Liver (tissue), 9 donors: ENCODE data around the gene PPP2CA. TPM values are rescaled to one million over a fixed set of nuclear protein-coding genes. Genes with fewer than 3 reads are reported as not detected.

Experiments
- DNase-seq: peaks from one replicate; pipeline ENCODE4 v3.0.0-alpha.2; 2017; ENCODE audit warnings: low spot score
- H3K27ac ChIP-seq, 2 donors: one replicate each; pipeline ENCODE4 v1.7.0; 2013; ENCODE audit warnings: inconsistent platforms in 2 of 2, low read length in 2 of 2, control low read depth in 1 of 2, low read depth in 1 of 2, mild to moderate bottlenecking in 1 of 2
- H3K27me3 ChIP-seq, 4 donors: one replicate each; pipeline versions ENCODE4 v1.6.1 to v1.7.0; 2013; ENCODE audit warnings: low read length in 3 of 4, inconsistent platforms in 1 of 4, mild to moderate bottlenecking in 1 of 4, moderate library complexity in 1 of 4; ENCODE audit not compliant: control insufficient read depth in 4 of 4, insufficient read depth in 4 of 4
- H3K36me3 ChIP-seq, 4 donors: one replicate each; pipeline versions ENCODE4 v1.6.1 to v1.7.0; 2013; ENCODE audit warnings: low read length in 3 of 4, mild to moderate bottlenecking in 3 of 4, low read depth in 1 of 4, moderate library complexity in 1 of 4; ENCODE audit not compliant: control insufficient read depth in 4 of 4, insufficient read depth in 3 of 4
- H3K4me1 ChIP-seq, 4 donors: one replicate each; pipeline versions ENCODE4 v1.6.1 to v1.7.0; 2013; ENCODE audit warnings: low read length in 3 of 4, mild to moderate bottlenecking in 3 of 4, moderate library complexity in 1 of 4; ENCODE audit not compliant: control insufficient read depth in 4 of 4, insufficient read depth in 4 of 4
- H3K4me3 ChIP-seq, 3 donors: one replicate each; pipeline versions ENCODE4 v1.6.1 to v1.7.0; 2013; ENCODE audit warnings: low read length in 3 of 3, control low read depth in 1 of 3, low read depth in 1 of 3, mild to moderate bottlenecking in 1 of 3
- H3K9ac ChIP-seq, 2 donors: one replicate each; pipeline ENCODE4 v1.7.0; 2013; ENCODE audit warnings: low read length in 2 of 2, mild to moderate bottlenecking in 2 of 2, moderate library complexity in 2 of 2, control low read depth in 1 of 2, low read depth in 1 of 2
- H3K9me3 ChIP-seq, 4 donors: one replicate each; pipeline versions ENCODE4 v1.6.1 to v1.7.0; 2013; ENCODE audit warnings: low read length in 3 of 4; ENCODE audit not compliant: control insufficient read depth in 4 of 4
- ATF3 ChIP-seq: IDR thresholded peaks from 2 replicates; pipeline ENCODE4 v1.6.1; 2016; ENCODE audit warnings: antibody characterized with exemption
- EGR1 ChIP-seq, 2 donors: IDR thresholded peaks; 2 replicates each; pipeline ENCODE4 v1.6.1; 2016 to 2018; ENCODE audit warnings: antibody characterized with exemption in 2 of 2, low read depth in 2 of 2
- FOXA1 ChIP-seq: IDR thresholded peaks from 2 replicates; pipeline ENCODE4 v1.6.1; 2016; ENCODE audit warnings: antibody characterized with exemption
- FOXA2 ChIP-seq: IDR thresholded peaks from 2 replicates; pipeline ENCODE4 v1.6.1; 2016; ENCODE audit warnings: antibody characterized with exemption
- GABPA ChIP-seq, 2 donors: IDR thresholded peaks in 1 of 2; conservative IDR thresholded peaks in 1 of 2; 2 replicates each; pipeline ENCODE4 v1.6.1; 2016; ENCODE audit warnings: antibody characterized with exemption in 2 of 2, mild to moderate bottlenecking in 1 of 2, moderate library complexity in 1 of 2
- HNF4A ChIP-seq, 2 donors: conservative IDR thresholded peaks; 2 replicates each; pipeline ENCODE4 v1.6.1; 2016; ENCODE audit warnings: antibody characterized with exemption in 2 of 2, mild to moderate bottlenecking in 2 of 2
- HNF4G ChIP-seq: IDR thresholded peaks from 2 replicates; pipeline ENCODE4 v1.6.1; 2016; ENCODE audit warnings: antibody characterized with exemption
- JUND ChIP-seq, 2 donors: IDR thresholded peaks; 2 replicates each; pipeline ENCODE4 v1.6.1; 2016; ENCODE audit warnings: antibody characterized with exemption in 2 of 2
- MAX ChIP-seq: IDR thresholded peaks from 2 replicates; pipeline ENCODE4 v1.6.1; 2016; ENCODE audit warnings: antibody characterized with exemption
- NR2F2 ChIP-seq: IDR thresholded peaks from 2 replicates; pipeline ENCODE4 v1.6.1; 2016; ENCODE audit warnings: antibody characterized with exemption
- RAD21 ChIP-seq, 2 donors: IDR thresholded peaks; 2 replicates each; pipeline ENCODE4 v1.6.1; 2016; ENCODE audit warnings: antibody characterized with exemption in 2 of 2, mild to moderate bottlenecking in 2 of 2
- REST ChIP-seq: IDR thresholded peaks from 2 replicates; pipeline ENCODE4 v1.6.1; 2016; ENCODE audit warnings: antibody characterized with exemption, mild to moderate bottlenecking
- RXRA ChIP-seq, 2 donors: IDR thresholded peaks; 2 replicates each; pipeline ENCODE4 v1.6.1; 2017 to 2018; ENCODE audit warnings: antibody characterized with exemption in 2 of 2, mild to moderate bottlenecking in 1 of 2
- SP1 ChIP-seq: IDR thresholded peaks from 2 replicates; pipeline ENCODE4 v1.6.1; 2018; ENCODE audit warnings: antibody characterized with exemption, mild to moderate bottlenecking
- TAF1 ChIP-seq: conservative IDR thresholded peaks from 2 replicates; pipeline ENCODE4 v1.6.1; 2016; ENCODE audit warnings: antibody characterized with exemption, mild to moderate bottlenecking
- YY1 ChIP-seq: IDR thresholded peaks from 2 replicates; pipeline ENCODE4 v1.6.1; 2016; ENCODE audit warnings: antibody characterized with exemption, mild to moderate bottlenecking
- WGBS: extraction: QIAGEN DNeasy Blood & Tissue Kit; methylation state at CpG from one replicate; pipeline ENCODE4 v1.1.7; 2013; 5-methylcytosine and 5-hydroxymethylcytosine counted together
- polyA plus RNA-seq, 2 donors: library from polyadenylated mRNA; stranded (reverse) in 1 of 2; unstranded in 1 of 2; fragments of 200-250 nt in 1 of 2; fragments of >200 nt in 1 of 2; fragmentation: Nextera tagmentation in 1 of 2; extraction: Ambion mirVana in 1 of 2; gene quantifications; one replicate each; pipeline versions ENCODE4 v1.2.1 to v1.2.3, GENCODE V29; 2013 to 2015
- total RNA-seq, 2 donors: library from RNA; depleted of rRNA; stranded (reverse); fragments of >200 nt; gene quantifications; one replicate each; pipeline ENCODE4 v1.2.3, GENCODE V29; 2014
- TF ChIP-seq, protein P1 (sequence below): IDR thresholded peaks from 2 replicates; pipeline ENCODE4 v1.6.1; 2016; ENCODE audit warnings: antibody characterized with exemption
- TF ChIP-seq, protein P2 (sequence below): fragments of 150-350 bp; IDR thresholded peaks from 2 replicates; pipeline ENCODE4 v1.5.1; 2017; ENCODE audit warnings: improper control_type of control experiment, low read depth, low read length; ENCODE audit not compliant: missing input control
- donor health status: healthy.
- donor health status: healthy.
- donor health status: healthy.
- donor health status: healthy.
- donor health status: healthy.

The PPP2CA gene
- total and polyA plus RNA-seq, 4 donors = 43.3 to 71.6 (median 55.1) TPM

DNA sequence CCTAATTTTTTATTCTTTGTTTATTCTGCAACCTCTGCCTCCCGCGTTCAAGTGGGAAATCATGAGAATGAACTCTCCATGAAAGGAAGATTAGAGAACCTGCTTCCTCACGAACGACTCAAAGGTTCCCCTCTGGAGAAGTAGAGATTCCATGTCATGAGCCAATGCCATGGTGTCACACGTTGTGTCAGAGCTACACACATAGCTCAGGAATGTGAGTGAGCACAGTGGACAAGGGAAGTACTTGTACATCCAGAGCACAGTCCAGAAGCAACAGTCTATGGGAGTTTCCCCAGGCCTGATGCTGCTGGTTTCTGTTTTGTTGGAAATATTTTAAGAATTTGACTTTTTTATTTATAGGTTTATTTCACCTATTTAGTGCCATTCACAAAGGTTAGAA is 26.8 kb upstream of the PPP2CA start (continued):
- TF ChIP-seq RAD21 (IDR thresholded peaks at IDR 0.05) = no peak

- Histone ChIP-seq H3K27ac (no peak overlapping the region), H3K9me3 (no peaks in the 10 kb centered on the region), H3K9ac (no peak overlapping the region), H3K4me3 (no peak overlapping the region), H3K27me3 (no peaks in the 10 kb centered on the region), H3K36me3 (no peaks in the 10 kb centered on the region), H3K4me1 (no peaks in the 10 kb centered on the region)
- WGBS = 64% methylated on average over 3 of the region's 3 CpGs
- DNase-seq = no peak
- TF ChIP-seq SP1 (no peak), RAD21 (IDR thresholded peaks at IDR 0.05) (no peak)
Measured at GRCh38 chr5:134250949-134251348, 25.1 kb upstream of the PPP2CA start.

DNA sequence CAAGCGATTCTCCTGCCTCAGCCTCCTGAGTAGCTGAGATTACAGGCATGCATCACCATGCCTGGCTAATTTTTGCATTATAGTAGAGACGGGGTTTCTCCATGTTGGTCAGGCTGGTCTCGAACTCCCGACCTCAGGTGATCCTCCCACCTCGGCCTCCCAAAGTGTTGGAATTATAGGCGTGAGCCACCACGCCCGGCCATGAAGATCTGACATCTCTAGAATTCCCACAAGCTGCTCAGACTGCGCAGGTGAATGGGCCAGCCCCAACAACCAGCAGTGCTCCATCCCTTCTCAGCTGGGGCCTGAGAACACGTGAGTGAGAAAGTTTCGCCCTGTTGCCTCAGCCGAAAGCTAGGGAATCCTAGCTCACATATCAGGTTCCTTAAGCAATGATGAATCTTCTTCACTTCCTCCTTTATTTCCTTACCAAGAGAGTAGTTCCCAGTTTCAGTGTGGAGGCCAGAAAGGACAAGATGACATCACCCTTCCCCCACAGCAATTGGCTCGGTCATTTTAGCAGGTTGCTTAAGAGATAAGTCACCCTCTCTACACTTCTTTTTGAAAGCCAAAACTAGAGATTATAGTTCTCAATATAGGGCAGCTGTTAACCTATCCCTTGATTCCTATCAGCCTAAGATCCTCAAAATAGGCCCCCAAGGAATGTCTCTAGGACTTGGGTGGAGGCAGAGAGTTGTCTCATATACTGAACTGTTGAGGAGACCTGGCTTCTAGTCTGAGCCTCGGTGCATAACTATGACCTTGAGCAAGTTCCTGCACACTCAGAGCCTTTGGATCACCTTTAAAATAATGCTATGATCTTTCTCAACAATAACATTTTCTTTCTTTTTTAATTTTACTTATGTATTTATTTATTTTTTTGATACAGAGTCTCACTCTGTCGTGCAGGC is 23.9 kb upstream of the PPP2CA start:
- H3K4me3 ChIP-seq = no peak overlapping the region
- H3K27ac ChIP-seq = no peak overlapping the region
- TF ChIP-seq YY1 = no peak
- no peak for TF ChIP-seq JUND (IDR thresholded peaks at IDR 0.05)
- no peak for TF ChIP-seq EGR1 (IDR thresholded peaks at IDR 0.05; ENCODE audit: low read depth in 2 of 2)
- no peak for TF ChIP-seq HNF4G
- no peak for TF ChIP-seq TAF1
- TF ChIP-seq MAX = no peak
- no peak for TF ChIP-seq REST
- TF ChIP-seq GABPA (IDR thresholded peaks at IDR 0.05 in 1 of 2, conservative IDR thresholded peaks at IDR 0.05 in 1 of 2) = no peak
- TF ChIP-seq HNF4A (conservative IDR thresholded peaks at IDR 0.05) = no peak
- H3K9ac ChIP-seq = no peak overlapping the region
- DNase-seq = no peak
- no peaks in the 10 kb centered on the region for H3K4me1 ChIP-seq
- H3K36me3 ChIP-seq = no peaks in the 10 kb centered on the region
- no peaks in the 10 kb centered on the region for H3K27me3 ChIP-seq
- WGBS = 84% methylated on average over 15 of the region's 15 CpGs
- no peaks in the 10 kb centered on the region for H3K9me3 ChIP-seq

GRCh38 chr5:134248256-134248655 is 22.4 kb upstream of the PPP2CA start:
- no peaks in the 10 kb centered on the region for H3K36me3 ChIP-seq
- H3K4me1 ChIP-seq = no peaks in the 10 kb centered on the region
- no peaks in the 10 kb centered on the region for H3K27me3 ChIP-seq
- no peaks in the 10 kb centered on the region for H3K9me3 ChIP-seq
- no peak overlapping the region for H3K27ac ChIP-seq
- H3K4me3 ChIP-seq = no peak overlapping the region
- H3K9ac ChIP-seq = no peak overlapping the region
- no peak for DNase-seq
- WGBS = 82% methylated on average over 3 of the region's 3 CpGs
- no peak for TF ChIP-seq EGR1 (IDR thresholded peaks at IDR 0.05; ENCODE audit: low read depth in 2 of 2)
- no peak for TF ChIP-seq FOXA2
- TF ChIP-seq SP1 = no peak
- TF ChIP-seq HNF4G = no peak
- no peak for TF ChIP-seq JUND (IDR thresholded peaks at IDR 0.05)
- TF ChIP-seq FOXA1 = no peak
- TF ChIP-seq, protein P1, sequence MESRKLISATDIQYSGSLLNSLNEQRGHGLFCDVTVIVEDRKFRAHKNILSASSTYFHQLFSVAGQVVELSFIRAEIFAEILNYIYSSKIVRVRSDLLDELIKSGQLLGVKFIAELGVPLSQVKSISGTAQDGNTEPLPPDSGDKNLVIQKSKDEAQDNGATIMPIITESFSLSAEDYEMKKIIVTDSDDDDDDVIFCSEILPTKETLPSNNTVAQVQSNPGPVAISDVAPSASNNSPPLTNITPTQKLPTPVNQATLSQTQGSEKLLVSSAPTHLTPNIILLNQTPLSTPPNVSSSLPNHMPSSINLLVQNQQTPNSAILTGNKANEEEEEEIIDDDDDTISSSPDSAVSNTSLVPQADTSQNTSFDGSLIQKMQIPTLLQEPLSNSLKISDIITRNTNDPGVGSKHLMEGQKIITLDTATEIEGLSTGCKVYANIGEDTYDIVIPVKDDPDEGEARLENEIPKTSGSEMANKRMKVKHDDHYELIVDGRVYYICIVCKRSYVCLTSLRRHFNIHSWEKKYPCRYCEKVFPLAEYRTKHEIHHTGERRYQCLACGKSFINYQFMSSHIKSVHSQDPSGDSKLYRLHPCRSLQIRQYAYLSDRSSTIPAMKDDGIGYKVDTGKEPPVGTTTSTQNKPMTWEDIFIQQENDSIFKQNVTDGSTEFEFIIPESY = no peak
- TF ChIP-seq NR2F2 = no peak
- no peak for TF ChIP-seq RXRA (IDR thresholded peaks at IDR 0.05)
- no peak for TF ChIP-seq ATF3
- TF ChIP-seq RAD21 (IDR thresholded peaks at IDR 0.05) = no peak
- TF ChIP-seq TAF1 = no peak
- TF ChIP-seq, protein P2, sequence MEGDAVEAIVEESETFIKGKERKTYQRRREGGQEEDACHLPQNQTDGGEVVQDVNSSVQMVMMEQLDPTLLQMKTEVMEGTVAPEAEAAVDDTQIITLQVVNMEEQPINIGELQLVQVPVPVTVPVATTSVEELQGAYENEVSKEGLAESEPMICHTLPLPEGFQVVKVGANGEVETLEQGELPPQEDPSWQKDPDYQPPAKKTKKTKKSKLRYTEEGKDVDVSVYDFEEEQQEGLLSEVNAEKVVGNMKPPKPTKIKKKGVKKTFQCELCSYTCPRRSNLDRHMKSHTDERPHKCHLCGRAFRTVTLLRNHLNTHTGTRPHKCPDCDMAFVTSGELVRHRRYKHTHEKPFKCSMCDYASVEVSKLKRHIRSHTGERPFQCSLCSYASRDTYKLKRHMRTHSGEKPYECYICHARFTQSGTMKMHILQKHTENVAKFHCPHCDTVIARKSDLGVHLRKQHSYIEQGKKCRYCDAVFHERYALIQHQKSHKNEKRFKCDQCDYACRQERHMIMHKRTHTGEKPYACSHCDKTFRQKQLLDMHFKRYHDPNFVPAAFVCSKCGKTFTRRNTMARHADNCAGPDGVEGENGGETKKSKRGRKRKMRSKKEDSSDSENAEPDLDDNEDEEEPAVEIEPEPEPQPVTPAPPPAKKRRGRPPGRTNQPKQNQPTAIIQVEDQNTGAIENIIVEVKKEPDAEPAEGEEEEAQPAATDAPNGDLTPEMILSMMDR = no peak
- TF ChIP-seq HNF4A (conservative IDR thresholded peaks at IDR 0.05) = no peak
